ENCODE results near the gene SLC37A2.

GRCh38 chr11:125128450-125128849 is 65.3 kb downstream of the SLC37A2 start:
- no peak for TF ChIP-seq CTCF (optimal IDR thresholded peaks at IDR 0.05 in 1 of 3, IDR thresholded peaks at IDR 0.05 in 1 of 3, conservative IDR thresholded peaks at IDR 0.05 in 1 of 3; ENCODE audit: extremely low read depth in 1 of 3, insufficient read depth in 2 of 3, low read length in 3 of 3)
- TF ChIP-seq EZH2 (IDR thresholded peaks at IDR 0.05; ENCODE audit: low read length), result no peak

Measured in keratinocyte (primary cell).